ENCODE data around the gene IYD. TPM values are rescaled to one million over a fixed set of nuclear protein-coding genes. Genes with fewer than 3 reads are reported as not detected.

IYD gene
- polyA plus RNA-seq, 1 donor (not counting 4 experiments of a cell fraction or from before 2014, with no cell fraction given), result not detected

DNA sequence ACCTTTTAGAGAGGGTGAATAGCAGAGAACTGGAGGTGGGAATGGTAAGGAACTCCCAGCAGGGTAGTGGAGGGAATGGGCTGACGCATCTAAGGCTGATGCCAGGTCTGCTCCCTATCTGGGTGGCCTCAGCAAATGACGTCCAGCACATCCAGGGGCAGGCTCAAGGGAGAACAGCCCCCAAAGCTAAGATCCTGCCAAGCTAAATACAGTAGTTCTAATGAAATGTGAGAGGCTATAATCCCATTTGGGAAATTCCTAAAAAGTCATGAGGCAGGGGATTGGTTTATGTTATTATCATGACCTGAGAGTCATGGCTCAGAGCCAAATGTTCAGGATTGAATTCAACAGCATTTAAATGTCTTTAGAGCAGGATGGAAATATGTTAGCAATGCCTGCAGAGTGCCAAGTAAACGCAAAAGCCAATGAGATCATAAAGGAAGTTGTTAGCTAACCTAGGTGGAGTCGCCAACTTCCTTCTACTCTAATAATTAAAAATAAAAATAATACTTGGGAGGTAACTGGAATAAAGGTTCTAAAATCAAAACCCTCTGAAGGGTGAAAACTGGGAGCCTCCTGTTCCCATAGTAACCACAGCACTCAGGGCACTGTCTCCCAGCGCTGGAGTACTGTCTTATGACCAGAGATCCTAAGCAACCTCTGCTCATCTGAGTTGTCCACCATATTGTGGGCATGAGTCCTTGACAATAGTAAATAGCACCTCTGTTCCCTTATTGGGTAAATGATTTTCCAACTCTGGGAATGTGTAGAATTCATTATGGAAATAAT lies 34.8 kb downstream of the IYD start:
- DNase-seq (ENCODE audit: low read depth, low spot score) (no peak), FAIRE-seq (peak; percentile 59)
- TF ChIP-seq, protein P1, sequence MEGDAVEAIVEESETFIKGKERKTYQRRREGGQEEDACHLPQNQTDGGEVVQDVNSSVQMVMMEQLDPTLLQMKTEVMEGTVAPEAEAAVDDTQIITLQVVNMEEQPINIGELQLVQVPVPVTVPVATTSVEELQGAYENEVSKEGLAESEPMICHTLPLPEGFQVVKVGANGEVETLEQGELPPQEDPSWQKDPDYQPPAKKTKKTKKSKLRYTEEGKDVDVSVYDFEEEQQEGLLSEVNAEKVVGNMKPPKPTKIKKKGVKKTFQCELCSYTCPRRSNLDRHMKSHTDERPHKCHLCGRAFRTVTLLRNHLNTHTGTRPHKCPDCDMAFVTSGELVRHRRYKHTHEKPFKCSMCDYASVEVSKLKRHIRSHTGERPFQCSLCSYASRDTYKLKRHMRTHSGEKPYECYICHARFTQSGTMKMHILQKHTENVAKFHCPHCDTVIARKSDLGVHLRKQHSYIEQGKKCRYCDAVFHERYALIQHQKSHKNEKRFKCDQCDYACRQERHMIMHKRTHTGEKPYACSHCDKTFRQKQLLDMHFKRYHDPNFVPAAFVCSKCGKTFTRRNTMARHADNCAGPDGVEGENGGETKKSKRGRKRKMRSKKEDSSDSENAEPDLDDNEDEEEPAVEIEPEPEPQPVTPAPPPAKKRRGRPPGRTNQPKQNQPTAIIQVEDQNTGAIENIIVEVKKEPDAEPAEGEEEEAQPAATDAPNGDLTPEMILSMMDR (optimal IDR thresholded peaks at IDR 0.05 in 1 of 3, IDR thresholded peaks at IDR 0.05 in 1 of 3, conservative IDR thresholded peaks at IDR 0.05 in 1 of 3; ENCODE audit: extremely low read depth in 1 of 3, insufficient read depth in 2 of 3, low read length in 3 of 3), result no peak
- no peak for TF ChIP-seq EZH2 (IDR thresholded peaks at IDR 0.05; ENCODE audit: low read length)
- Histone ChIP-seq H3K79me2 (ENCODE audit: control insufficient read depth, insufficient read depth, low read length) (no peaks in the 10 kb centered on the region), H3K36me3 (ENCODE audit: control insufficient read depth in 2 of 2, extremely low read depth in 1 of 2, insufficient read depth in 2 of 2, low read length in 2 of 2) (no peaks in the 10 kb centered on the region), H3K4me2 (ENCODE audit: control insufficient read depth, extremely low read depth, insufficient read depth, low read depth, low read length) (peak overlapping the region; percentile 23), H3K9ac (ENCODE audit: control insufficient read depth, extremely low read depth, insufficient read depth, low read length) (no peak overlapping the region), H3K4me3 (ENCODE audit: control insufficient read depth in 2 of 3, extremely low read depth in 1 of 3, insufficient read depth in 2 of 3, low read depth in 1 of 3, low read length in 3 of 3) (no peak overlapping the region), H3K9me3 (ENCODE audit: control insufficient read depth, low read depth, low read length) (no peaks in the 10 kb centered on the region), H3K4me1 (ENCODE audit: control insufficient read depth, extremely low read depth, insufficient read depth, low read length) (peaks cover 7% of the 10 kb centered on the region), H3K27ac (ENCODE audit: control insufficient read depth, insufficient read depth, low read length) (no peak overlapping the region), H3K27me3 (ENCODE audit: control insufficient read depth, extremely low read depth, insufficient read depth, low read length) (peaks cover 2% of the 10 kb centered on the region), H4K20me1 (ENCODE audit: control insufficient read depth, extremely low read depth, insufficient read depth, low read length) (no peaks in the 10 kb centered on the region), H3K9me1 (ENCODE audit: control insufficient read depth, extremely low read depth, insufficient read depth, low read length) (no peaks in the 10 kb centered on the region), H2AFZ (ENCODE audit: control insufficient read depth, low read length) (peak overlapping the region; percentile 32)
- dilution Hi-C loops (cut with MboI; ENCODE audit: extremely low pct_ligation_motif_present, low sequenced_read_pairs), result no loop called here

DNA sequence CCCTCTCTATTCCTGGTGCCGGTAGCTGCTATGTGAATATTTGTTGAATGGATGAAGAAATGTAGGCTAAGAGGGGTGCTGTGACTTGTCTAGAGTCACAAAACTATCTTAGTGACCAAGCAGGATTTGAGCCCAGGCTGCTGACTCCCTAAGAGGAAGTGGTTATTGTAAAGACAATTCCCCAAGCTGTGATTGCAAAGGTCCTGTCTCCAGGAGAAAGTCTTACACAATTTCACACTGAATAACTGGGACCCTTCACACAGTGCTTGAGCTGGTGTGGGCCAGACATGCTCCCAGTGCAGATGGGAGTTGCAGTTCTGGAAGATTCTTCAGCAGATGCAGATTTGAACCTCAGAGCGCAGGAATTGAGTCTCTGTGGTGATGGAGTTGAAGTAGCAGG lies 38.1 kb downstream of the IYD start:
- Histone ChIP-seq H3K4me1 (ENCODE audit: control insufficient read depth, extremely low read depth, insufficient read depth, low read length) (peaks cover 18% of the 10 kb centered on the region), H3K9me1 (ENCODE audit: control insufficient read depth, extremely low read depth, insufficient read depth, low read length) (no peaks in the 10 kb centered on the region), H3K36me3 (ENCODE audit: control insufficient read depth in 2 of 2, extremely low read depth in 1 of 2, insufficient read depth in 2 of 2, low read length in 2 of 2) (no peaks in the 10 kb centered on the region), H3K4me3 (ENCODE audit: control insufficient read depth in 2 of 3, extremely low read depth in 1 of 3, insufficient read depth in 2 of 3, low read depth in 1 of 3, low read length in 3 of 3) (no peak overlapping the region), H3K9ac (ENCODE audit: control insufficient read depth, extremely low read depth, insufficient read depth, low read length) (no peak overlapping the region), H4K20me1 (ENCODE audit: control insufficient read depth, extremely low read depth, insufficient read depth, low read length) (no peaks in the 10 kb centered on the region), H2AFZ (ENCODE audit: control insufficient read depth, low read length) (no peak overlapping the region), H3K4me2 (ENCODE audit: control insufficient read depth, extremely low read depth, insufficient read depth, low read depth, low read length) (no peak overlapping the region), H3K79me2 (ENCODE audit: control insufficient read depth, insufficient read depth, low read length) (no peaks in the 10 kb centered on the region), H3K27ac (ENCODE audit: control insufficient read depth, insufficient read depth, low read length) (no peak overlapping the region), H3K27me3 (ENCODE audit: control insufficient read depth, extremely low read depth, insufficient read depth, low read length) (peaks cover 2% of the 10 kb centered on the region), H3K9me3 (ENCODE audit: control insufficient read depth, low read depth, low read length) (no peaks in the 10 kb centered on the region)
- FAIRE-seq (no peak), DNase-seq (ENCODE audit: low read depth, low spot score) (no peak)
- no peak for TF ChIP-seq EZH2 (IDR thresholded peaks at IDR 0.05; ENCODE audit: low read length)
- dilution Hi-C loops (cut with MboI; ENCODE audit: extremely low pct_ligation_motif_present, low sequenced_read_pairs), result no loop called here
